ENCODE results near the gene OR51F1.
"Not testable (repeated sequence)": the region's sequence is repeated elsewhere in the genome, so short reads cannot be mapped to it uniquely, and the experiment has no call there.

OR51F1 gene, protein sequence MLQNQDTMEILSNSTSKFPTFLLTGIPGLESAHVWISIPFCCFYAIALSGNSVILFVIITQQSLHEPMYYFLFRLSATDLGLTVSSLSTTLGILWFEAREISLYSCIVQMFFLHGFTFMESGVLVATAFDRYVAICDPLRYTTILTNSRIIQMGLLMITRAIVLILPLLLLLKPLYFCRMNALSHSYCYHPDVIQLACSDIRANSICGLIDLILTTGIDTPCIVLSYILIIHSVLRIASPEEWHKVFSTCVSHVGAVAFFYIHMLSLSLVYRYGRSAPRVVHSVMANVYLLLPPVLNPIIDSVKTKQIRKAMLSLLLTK

DNA sequence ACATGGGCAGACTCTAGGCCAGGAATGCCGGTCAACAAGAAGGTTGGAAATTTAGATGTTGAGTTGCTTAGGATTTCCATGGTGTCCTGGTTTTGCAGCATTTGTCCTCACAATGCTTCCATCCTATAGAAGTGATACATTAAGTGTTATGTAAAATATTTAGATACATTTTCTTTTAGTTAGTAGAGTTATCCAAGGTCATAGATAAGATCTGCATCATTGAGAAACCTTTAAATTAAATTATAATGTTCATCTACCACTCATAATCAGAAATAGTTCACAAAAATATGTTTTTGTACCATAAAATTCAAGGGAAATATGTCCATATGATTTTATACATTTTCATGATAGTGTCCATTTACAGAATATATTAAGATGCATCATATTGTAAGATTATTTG lies at the start of gene OR51F1:
OR51F1 (minus strand) TSS at position 101 of the 400 bp plus-strand sequence; CDS start at position 101, 0 bp downstream.
- DNase-seq = no peak

DNA sequence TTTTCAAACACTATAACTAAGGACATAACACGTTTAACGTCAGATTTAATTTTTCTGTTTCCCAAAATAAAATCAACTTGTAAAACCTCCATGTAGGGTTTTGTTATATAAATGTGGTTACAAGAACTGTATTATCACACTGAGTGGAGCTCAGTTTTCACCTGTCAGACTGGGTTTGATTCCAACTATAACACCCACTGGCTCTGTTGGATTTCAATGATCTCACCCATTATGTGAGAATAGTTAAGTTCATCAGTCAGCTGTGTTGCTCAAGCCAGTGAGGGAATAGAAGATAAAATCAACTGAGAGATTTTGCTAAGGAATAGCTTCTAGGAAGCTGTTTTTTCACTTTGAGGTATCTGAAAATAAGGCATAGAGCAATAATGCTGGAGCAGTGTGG lies 39.5 kb upstream of the OR51F1 start:
- no peak for DNase-seq

DNA sequence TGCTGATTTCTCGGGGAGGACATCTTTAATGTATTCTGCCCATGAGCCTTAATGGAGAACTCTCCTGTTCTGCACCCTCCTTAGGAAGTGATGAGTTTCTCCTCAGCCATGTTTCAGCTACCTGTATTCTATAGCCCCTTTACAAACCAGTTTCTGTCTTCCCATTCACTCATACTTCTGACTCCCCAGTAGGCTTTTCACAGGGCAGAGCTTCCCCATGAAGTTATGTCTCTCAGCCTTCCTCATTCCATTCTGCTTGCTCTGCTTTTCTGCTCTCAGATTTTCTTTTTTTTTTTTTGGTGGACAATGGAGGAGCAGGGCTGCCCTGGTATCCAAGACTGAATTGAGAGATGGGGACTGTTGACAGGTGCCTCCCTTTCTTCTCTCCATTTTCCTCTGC lies 38.7 kb upstream of the OR51F1 start:
- no peak for DNase-seq

DNA sequence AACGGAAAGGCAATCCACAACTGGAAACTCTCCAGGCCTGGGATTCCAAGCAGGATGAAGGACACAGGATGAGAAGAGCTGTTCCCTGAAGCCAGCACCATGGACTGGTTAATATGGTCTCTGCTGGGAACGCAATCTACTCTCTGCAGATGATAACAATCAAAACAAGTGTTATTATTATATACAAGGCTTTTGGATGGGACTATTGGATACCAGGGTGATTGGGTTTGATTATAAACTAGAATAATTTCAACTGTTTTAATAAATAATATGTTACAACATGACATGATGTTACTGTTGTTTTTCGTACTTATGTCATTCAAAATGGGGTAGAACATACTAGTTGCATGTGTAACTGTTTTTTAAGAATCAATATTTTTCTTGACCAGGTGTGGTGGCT lies 34.5 kb upstream of the OR51F1 start, which contains the start of gene OR52R1:
OR52R1 (minus strand) TSS at position 101 of the 400 bp plus-strand sequence; CDS start at position 101, 0 bp downstream.
- no peak for DNase-seq

DNA sequence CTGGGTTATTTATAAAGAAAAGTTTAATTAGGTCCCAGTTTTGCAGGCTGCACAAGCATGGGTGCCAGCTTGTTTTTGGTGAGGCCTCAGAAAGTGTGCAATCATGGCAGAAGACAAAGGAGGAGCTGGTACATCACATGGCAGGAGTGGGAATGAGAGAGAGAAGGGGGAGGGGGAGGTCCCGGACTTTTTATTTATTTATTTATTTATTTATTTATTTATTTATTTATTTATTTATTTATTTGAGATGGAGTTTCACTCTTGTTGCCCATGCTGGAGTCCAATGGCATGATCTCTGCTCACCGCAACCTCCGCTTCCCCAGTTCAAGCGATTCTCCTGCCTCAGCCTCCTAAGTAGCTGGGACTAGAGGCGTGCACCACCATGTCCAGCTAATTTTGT lies 31.6 kb upstream of the OR51F1 start:
- DNase-seq = not testable (repeated sequence)

DNA sequence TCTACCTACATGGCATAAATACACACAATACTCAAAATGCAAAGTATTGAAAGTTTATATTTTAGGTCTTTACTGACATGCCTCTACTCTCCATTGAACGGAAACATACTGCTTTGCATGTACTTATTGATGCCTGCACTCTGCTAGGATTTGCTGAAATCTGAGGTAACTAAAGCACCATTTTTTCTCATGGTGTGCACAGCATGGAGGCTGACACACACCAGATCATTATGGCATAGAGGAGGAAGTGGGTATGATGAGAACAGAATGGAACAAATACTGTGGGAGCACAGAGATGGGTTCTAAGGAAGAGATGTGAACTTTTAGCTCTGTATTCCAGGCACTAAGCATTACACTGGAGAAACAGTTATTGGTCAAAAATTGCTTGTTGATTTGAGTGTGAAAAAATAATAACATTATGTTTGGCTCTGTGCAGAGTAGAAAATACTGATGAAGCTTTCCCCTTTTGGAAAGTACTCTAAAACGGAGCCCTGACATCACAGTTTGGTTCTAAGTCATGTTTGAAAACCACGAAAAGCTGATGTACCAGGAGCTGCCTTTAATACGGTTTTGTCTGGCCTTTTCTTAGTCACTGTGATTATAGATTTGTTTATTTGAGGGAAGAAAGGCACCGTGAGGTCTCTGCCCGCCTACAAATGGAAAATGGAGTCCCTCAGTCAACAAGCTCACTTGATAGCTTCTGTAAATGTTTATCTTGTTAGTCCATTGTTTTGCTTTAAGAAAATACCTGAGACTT lies 28.9 kb upstream of the OR51F1 start:
- no peak for DNase-seq

DNA sequence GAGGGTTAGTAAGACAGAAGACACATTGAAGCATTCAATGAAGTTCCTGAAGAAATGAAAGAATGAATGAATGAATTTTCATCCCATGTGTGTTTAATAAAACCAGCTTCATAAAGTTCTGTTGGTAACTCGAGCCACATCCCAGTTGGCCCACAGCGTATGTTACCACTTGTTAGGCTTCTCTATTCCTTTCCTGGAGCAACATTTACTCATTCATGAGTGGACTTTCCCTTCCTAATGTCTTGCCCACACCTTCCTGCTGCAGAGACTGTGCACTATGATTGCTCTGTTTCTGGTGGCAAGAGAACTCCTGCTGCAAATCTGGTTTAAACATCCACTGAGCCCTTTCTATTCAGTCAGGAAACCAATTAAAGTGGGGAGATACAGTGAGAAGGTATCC lies 27.5 kb upstream of the OR51F1 start:
- no peak for DNase-seq

DNA sequence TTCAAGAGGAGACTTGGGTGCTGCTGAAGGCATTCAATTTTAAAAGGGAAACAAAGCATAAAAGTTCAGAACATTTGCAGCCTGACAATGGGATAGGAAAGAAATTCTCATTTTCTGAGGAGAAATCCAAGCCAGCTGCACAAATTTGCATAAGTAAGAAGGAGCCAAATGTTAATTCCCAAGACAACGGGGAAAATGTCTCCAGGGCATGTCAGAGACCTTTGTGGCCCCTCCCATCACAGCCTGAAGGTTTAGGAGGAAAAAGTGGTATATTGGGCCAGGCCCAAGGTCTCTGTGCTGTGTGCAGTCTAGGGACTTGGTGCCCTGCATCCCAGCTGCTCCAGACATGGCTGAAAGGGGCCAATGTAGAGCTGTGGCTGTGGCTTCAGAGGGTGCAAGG lies 12.7 kb upstream of the OR51F1 start:
- no peak for DNase-seq

DNA sequence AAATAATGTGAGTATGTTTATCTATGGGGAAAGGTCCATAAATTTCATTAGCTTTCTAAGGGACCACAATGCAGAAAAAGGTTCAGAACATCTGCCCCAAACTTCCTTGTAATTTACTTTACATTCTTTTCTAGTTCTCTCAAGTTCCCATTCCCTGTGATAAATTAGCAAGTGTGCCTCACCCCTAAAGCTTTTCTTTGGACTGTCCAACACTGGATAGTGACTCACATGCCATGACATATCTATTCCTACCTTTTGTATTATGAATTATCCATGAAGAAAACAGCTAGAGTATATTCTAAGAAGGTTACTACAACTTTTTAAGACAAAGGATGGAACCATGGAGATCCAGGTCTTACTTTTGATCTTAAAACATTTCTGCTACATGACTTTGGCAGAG lies 1.6 kb downstream of the OR51F1 start:
- DNase-seq = no peak

DNA sequence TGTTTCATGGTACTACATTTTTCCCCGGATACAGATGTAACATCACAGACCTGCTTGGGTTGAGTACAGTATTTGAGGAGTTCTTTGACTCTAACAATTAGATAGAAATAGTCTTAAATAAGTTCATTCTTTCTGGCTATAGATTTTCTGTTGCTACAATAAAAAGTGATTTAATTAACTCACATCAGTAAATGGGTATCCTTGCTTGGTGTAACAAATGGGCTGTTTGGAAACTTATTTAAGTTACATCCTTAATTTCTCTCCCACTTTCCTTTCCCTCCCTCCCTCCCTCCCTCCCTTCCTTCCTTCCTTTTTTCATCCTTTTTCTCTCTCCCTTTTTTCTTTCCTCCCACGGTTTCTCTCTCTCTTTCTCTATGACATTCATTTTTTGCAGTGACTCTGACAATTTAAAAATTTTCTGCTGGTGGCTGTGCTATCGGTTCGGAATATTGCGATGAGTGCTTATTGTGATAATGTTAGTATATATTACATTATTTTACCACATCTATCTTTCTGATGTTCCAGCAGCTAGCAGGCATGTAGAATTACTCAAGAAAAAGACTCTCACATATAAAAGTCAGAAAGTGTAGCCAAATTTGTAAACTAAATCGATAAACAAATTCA lies 3.2 kb downstream of the OR51F1 start:
- DNase-seq = no peak

DNA sequence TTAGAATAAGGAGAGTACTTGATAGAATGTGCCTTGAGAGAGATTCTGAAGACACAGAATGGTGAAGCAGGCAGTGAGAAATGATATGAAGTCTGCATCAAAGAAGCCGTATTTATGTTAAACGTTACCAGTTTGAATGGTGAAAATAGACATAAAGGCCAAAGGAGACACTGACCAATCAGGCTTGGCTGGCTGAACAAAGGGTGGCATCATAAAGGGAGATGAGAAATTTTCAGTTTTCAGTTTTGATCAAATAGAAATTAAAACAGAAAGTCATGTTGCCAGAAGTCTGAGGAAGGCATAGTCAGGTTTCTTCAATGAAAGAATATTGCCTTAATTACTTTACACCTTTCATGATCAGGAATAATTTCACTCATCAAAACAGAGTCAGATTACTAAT lies 6.6 kb downstream of the OR51F1 start:
- DNase-seq = no peak

DNA sequence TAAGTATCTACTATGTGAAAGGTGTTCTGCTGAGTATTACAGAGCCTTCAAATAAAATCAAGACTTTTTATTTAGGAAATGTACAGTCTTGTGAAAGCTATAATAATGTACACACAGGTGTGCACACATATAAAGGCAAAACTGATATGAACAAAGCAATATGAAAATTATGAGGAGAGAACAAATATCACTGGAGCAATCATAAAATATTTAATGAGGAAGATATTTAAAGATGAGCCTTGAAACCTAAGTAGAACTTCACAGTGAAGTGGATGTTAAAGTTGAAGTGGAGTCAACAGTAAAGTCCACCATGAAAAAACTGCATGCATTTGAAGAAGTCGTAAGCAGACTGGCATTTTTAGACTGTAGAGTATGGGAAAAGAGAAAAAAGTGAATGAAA lies 18.5 kb downstream of the OR51F1 start:
- DNase-seq = no peak

DNA sequence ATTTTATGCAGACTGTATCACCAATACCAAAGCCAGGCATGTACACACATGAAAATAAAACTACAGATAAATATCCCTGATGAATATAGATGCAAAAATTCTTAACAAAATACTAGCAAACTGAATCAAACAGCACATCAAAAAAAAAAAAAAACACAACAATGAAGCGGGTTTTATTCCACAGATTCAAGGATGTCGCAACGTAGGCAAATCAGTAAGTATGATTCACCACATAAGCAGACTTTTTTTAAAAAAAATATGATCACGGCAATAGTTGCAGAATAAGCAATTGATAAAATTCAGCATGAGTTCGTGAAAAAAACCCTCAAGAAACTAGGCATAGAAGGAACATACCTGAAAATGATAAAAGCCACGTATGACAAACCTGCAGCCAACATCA lies 21.3 kb downstream of the OR51F1 start:
- no peak for DNase-seq

DNA sequence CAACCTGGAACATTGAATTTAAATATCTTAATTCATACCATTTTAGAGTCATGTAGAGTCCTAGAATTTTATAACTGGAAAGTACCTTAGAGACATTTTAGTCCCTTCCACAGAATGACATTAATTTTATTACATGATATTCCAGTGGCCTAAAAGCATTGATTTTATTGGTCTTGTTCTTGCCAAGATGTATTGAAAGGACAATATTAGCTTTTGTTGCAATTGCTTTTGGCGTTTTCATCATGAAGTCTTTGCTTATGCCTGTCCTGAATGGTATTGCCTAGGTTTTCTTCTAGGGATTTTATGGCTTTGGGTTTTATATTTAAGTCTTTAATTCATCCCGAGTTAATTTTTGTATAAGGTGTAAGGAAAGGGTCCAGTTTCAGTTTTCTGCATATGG lies 29.0 kb downstream of the OR51F1 start:
- DNase-seq = no peak

DNA sequence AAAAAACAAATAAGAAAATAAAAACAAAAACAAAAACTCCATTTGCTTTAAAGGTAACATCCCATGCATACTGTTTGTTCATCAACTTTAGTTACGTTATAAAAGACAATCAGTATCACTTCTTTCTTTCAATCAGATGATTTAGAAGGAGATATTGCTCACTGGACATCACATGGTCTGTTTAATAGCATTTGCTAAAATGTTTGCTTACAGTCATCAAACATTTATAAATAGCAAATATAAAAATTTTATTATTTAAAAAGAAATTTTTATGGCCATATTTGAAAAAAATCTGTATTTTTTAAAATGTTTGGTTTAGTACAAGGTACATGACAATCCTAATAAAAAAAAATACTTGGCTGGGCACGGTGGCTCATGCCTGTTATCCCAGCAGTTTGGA lies 42.6 kb downstream of the OR51F1 start:
- DNase-seq = no peak

DNA sequence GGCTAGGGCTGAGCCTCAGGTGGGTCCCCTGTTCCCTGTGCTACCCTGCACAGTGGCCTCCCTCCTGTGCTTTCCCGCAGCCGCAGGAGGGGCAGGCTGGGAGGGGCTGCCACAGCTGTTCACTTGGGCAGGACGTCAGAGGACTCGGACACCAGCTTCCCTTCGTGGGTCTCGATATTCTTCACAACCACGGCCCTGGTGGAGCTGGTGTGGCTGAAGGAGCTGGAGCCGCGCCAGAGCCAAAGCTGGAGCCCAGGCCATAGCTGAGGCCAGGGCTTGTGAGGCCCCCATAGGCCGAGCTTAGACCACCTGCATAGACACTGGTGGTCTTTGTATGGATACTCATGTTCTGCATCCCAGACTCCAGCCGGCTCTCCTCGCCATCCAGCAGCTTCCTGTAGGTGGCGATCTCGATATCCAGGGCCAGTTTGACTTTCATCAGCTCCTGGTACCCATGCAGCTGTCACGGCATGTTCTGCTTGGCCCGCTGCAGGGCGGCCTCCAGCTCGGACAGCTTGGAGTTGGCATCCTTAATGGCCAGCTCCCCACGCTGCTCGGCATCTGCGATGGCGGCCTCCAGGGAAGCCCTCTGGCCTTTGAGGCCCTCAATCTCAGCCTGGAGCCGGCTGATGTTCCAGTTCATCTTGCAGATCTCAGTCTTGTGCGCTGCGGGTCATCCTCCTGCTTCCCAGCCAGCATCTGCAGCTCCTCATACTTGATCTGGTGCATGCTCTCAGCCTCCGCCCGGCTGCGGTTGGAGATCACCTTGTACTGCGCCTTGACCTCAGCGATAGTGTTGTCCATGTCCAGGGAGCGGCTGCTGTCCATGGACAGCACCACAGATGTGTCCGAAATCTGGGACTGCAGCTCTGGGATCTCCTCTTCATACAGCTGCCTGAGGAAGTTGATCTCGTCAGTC lies 46.9 kb downstream of the OR51F1 start:
- not testable (repeated sequence) for DNase-seq
